ENCODE data around the gene AHI1.

DNA sequence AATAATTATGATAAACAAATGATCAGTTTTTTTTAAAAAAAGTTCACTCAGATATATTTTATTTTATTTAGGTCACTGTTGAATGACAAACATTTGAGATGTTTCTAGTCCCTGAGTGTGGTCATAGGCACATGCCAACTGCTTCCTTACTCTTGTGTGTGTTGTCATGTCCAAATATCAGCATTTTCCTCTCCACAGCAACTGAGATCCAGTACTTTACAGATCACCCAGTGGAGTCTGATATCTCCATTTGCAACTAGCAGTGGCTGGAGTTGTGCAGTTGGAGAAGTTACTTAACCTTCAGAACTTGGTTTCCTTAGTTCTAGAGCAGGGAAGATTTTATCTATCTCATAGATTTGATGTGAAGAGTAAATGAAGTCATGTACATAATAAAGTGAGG is 215.1 kb downstream of the AHI1 start:
- TF ChIP-seq, protein P1, sequence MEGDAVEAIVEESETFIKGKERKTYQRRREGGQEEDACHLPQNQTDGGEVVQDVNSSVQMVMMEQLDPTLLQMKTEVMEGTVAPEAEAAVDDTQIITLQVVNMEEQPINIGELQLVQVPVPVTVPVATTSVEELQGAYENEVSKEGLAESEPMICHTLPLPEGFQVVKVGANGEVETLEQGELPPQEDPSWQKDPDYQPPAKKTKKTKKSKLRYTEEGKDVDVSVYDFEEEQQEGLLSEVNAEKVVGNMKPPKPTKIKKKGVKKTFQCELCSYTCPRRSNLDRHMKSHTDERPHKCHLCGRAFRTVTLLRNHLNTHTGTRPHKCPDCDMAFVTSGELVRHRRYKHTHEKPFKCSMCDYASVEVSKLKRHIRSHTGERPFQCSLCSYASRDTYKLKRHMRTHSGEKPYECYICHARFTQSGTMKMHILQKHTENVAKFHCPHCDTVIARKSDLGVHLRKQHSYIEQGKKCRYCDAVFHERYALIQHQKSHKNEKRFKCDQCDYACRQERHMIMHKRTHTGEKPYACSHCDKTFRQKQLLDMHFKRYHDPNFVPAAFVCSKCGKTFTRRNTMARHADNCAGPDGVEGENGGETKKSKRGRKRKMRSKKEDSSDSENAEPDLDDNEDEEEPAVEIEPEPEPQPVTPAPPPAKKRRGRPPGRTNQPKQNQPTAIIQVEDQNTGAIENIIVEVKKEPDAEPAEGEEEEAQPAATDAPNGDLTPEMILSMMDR (IDR thresholded peaks at IDR 0.05; ENCODE audit: insufficient read depth, low read depth, low read length): no peak
- no peak for TF ChIP-seq EZH2 (IDR thresholded peaks at IDR 0.05; ENCODE audit: insufficient read depth, low read length)

Measured in astrocyte (in vitro differentiated cells and primary cell).